CD14-positive monocyte (primary cell): ENCODE measurements around the gene UGT2B15. TPM values are rescaled to one million over a fixed set of nuclear protein-coding genes. Genes with fewer than 3 reads are reported as not detected.
"Not testable (repeated sequence)": the region's sequence is repeated elsewhere in the genome, so short reads cannot be mapped to it uniquely, and the experiment has no call there.

ENCODE experiments used
- DNase-seq, 3 donors: peaks; one replicate each; pipeline ENCODE4 v3.0.0-alpha.2; 2011 to 2022
- H2AFZ ChIP-seq: 2 replicates; pipeline ENCODE4 v1.6.0; 2012; ENCODE audit warnings: mild to moderate bottlenecking, low read depth, low read length, inconsistent platforms; ENCODE audit not compliant: insufficient read depth, poor library complexity, severe bottlenecking
- H3K27ac ChIP-seq, 2 donors: 1 replicate in 1 of 2; 2 replicates in 1 of 2; pipeline ENCODE4 v1.5.1; 2012 to 2013; ENCODE audit warnings: low read length in 2 of 2, control low read depth in 1 of 2, inconsistent platforms in 1 of 2, low read depth in 1 of 2, mild to moderate bottlenecking in 1 of 2
- H3K27me3 ChIP-seq, 2 donors: one replicate each; pipeline versions ENCODE4 v1.6.0 to v1.6.1; 2011 to 2013; ENCODE audit warnings: low read length in 2 of 2; ENCODE audit not compliant: control insufficient read depth in 2 of 2, insufficient read depth in 2 of 2
- H3K36me3 ChIP-seq, 2 donors: replicated peaks in 1 of 2; 1 replicate in 1 of 2; 2 replicates in 1 of 2; pipeline versions ENCODE4 v1.5.1 to v1.6.1; 2012 to 2013; ENCODE audit warnings: low read length in 2 of 2, control low read depth in 1 of 2, inconsistent platforms in 1 of 2, mild to moderate bottlenecking in 1 of 2; ENCODE audit not compliant: insufficient read depth in 2 of 2, control insufficient read depth in 1 of 2
- H3K4me1 ChIP-seq, 2 donors: 1 replicate in 1 of 2; 2 replicates in 1 of 2; pipeline versions ENCODE4 v1.5.1 to v1.6.1; 2012 to 2013; ENCODE audit warnings: low read length in 2 of 2, control low read depth in 1 of 2, inconsistent platforms in 1 of 2, mild to moderate bottlenecking in 1 of 2, moderate library complexity in 1 of 2; ENCODE audit not compliant: insufficient read depth in 2 of 2, control insufficient read depth in 1 of 2
- H3K4me2 ChIP-seq: replicated peaks from 2 replicates; pipeline ENCODE3; 2012; ENCODE audit warnings: low read length, moderate library complexity, mild to moderate bottlenecking; ENCODE audit not compliant: poor library complexity, severe bottlenecking; ENCODE audit errors: extremely low read depth
- H3K4me3 ChIP-seq, 3 experiments: fragments of 200-600 bp in 1 of 3; sonication (generic) in 1 of 3; replicated peaks in 1 of 3; 1 replicate in 2 of 3; 2 replicates in 1 of 3; pipeline ENCODE4 v1.5.1; 2011 to 2013; ENCODE audit warnings: low read length in 3 of 3, mild to moderate bottlenecking in 3 of 3, control low read depth in 2 of 3, low read depth in 2 of 3, inconsistent platforms in 1 of 3, moderate library complexity in 1 of 3
- H3K79me2 ChIP-seq: 2 replicates; pipeline ENCODE4 v1.6.0; 2012; ENCODE audit warnings: mild to moderate bottlenecking, control low read depth, inconsistent platforms, low read length, moderate library complexity; ENCODE audit not compliant: insufficient read depth
- H3K9ac ChIP-seq: 2 replicates; pipeline ENCODE4 v1.6.0; 2017; ENCODE audit warnings: low read length, mild to moderate bottlenecking; ENCODE audit not compliant: insufficient read depth, poor library complexity, severe bottlenecking
- H3K9me3 ChIP-seq, 2 donors: replicated peaks in 1 of 2; 1 replicate in 1 of 2; 2 replicates in 1 of 2; pipeline versions ENCODE4 v1.5.1 to v1.6.1; 2012 to 2013; ENCODE audit warnings: low read length in 2 of 2, control low read depth in 1 of 2; ENCODE audit not compliant: control insufficient read depth in 1 of 2, insufficient read depth in 1 of 2
- H4K20me1 ChIP-seq: 2 replicates; pipeline ENCODE4 v1.6.0; 2012; ENCODE audit warnings: mild to moderate bottlenecking, low read length, control low read depth, moderate library complexity; ENCODE audit not compliant: insufficient read depth
- H3K27ac Mint-ChIP-seq, 7 donors: one replicate each; pipeline ENCODE4 v1.8.0; 2020; ENCODE audit warnings: mild to moderate bottlenecking in 7 of 7, mixed read lengths in 7 of 7, moderate library complexity in 6 of 7, inconsistent platforms in 2 of 7
- H3K27me3 Mint-ChIP-seq, 3 donors: one replicate each; pipeline ENCODE4 v1.8.0; 2021 to 2022; ENCODE audit warnings: low read depth in 3 of 3, mild to moderate bottlenecking in 3 of 3, mixed read lengths in 3 of 3, moderate library complexity in 3 of 3, inconsistent platforms in 1 of 3
- H3K36me3 Mint-ChIP-seq, 2 donors: one replicate each; pipeline ENCODE4 v1.8.0; 2020; ENCODE audit warnings: mixed read lengths in 2 of 2, inconsistent platforms in 1 of 2, mild to moderate bottlenecking in 1 of 2
- H3K4me1 Mint-ChIP-seq: one replicate; pipeline ENCODE4 v1.8.0; 2020; ENCODE audit warnings: mild to moderate bottlenecking, mixed read lengths
- H3K4me3 Mint-ChIP-seq, 2 donors: one replicate each; pipeline ENCODE4 v1.8.0; 2020; ENCODE audit warnings: mild to moderate bottlenecking in 2 of 2, mixed read lengths in 2 of 2, moderate library complexity in 1 of 2
- H3K9me3 Mint-ChIP-seq, 7 donors: one replicate each; pipeline ENCODE4 v1.8.0; 2020 to 2022; ENCODE audit warnings: mixed read lengths in 7 of 7, mild to moderate bottlenecking in 6 of 7, moderate library complexity in 6 of 7, inconsistent platforms in 2 of 7
- WGBS: methylation state at CpG from one replicate; pipeline ENCODE4 v1.1.5; 2013; ENCODE audit warnings: missing lambda C conversion rate; ENCODE audit not compliant: insufficient coverage; 5-methylcytosine and 5-hydroxymethylcytosine counted together
- intact Hi-C, 2 donors: fragments of 100-400 bp; cut with micrococcal nuclease; formaldehyde crosslinking; loops; one replicate each; pipeline versions ENCODE4 v1.15.0 to v1.15.1; 2023
- polyA plus RNA-seq, 3 donors: library from polyadenylated mRNA; depleted of rRNA in 1 of 3; unstranded in 2 of 3; stranded (reverse) in 1 of 3; fragments of 300-500 nt in 2 of 3; fragments of >200 nt in 1 of 3; fragmentation: Illumina TruSeq in 2 of 3; gene quantifications; 1 replicate in 2 of 3; 2 replicates in 1 of 3; pipeline ENCODE4 v1.2.3, GENCODE V29; 2012 to 2021
- TF ChIP-seq, protein P1 (sequence below): fragments of 200-600 bp; IDR thresholded peaks from one replicate; pipeline ENCODE4 v1.8.0; 2022; ENCODE audit warnings: antibody characterized with exemption, mild to moderate bottlenecking

UGT2B15 gene
- polyA plus RNA-seq, 3 donors = not detected

DNA sequence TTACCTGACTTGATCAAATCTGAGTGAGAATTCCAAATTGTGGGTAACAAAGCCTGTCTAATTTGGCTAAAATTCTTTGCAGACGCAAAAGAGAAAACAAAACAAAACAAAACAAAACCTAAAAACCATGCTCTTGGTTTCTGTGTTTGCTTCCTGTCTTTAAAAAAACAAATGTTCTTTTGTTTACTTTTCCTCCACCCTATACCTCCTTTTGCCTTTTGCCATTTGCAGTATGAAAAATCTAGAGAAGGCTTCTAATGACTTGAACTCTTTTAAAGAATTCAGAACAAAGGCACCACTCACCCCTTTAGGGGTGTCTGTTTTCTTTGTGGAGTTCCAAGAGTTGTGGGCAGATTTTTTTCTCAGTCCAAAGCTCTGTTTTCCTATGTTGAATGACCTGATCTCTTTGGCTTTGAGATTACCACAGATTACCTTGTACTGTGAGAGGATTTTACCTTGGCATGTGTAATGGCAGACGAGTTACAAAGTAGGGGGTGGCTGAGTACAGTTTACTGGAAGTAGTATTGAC is 13.9 kb downstream of the UGT2B15 start:
- H3K79me2 ChIP-seq, H3K4me1 ChIP-seq, H3K9me3 ChIP-seq, H3K4me3 Mint-ChIP-seq, intact Hi-C loops, DNase-seq, H3K9me3 Mint-ChIP-seq, H3K27me3 Mint-ChIP-seq, H4K20me1 ChIP-seq, H3K4me3 ChIP-seq, H3K9ac ChIP-seq, H3K4me1 Mint-ChIP-seq, H2AFZ ChIP-seq, H3K27ac Mint-ChIP-seq, H3K27me3 ChIP-seq, H3K27ac ChIP-seq, H3K36me3 ChIP-seq, H3K36me3 Mint-ChIP-seq, H3K4me2 ChIP-seq: not testable (repeated sequence)
- WGBS = no CpG with 5 or more reads among the region's 2 CpGs

DNA sequence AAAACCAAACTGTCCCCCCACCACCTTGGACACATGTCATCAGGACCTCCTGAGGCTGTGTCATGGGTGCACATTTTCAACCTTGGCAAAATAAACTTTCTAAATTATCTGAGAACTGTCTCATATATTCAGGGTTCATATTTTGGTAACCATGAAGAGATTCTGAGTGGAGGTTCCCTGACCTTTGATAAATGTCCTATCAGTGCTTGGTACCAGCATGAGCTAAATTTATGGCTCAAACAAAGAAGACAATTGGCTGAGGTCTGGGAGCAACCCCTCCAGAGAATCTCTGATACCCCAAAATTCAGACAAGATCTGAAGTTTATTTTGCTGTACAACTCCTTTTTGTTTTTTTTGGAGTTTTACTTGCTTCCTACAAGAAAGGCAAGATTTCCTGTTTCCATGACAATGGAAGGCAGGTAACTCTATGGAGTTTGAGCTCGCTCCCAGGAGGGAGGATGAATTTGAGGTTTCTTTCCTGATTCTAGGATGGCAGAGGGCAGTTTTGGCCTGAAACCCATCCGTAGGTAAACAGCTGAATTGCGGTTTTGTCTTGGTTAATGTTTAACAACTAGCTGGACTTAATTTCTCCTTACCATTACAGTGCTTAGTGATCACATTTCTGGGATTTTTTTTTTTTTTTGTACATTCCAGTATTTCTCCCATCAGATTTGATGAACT is 14.5 kb downstream of the UGT2B15 start:
- H3K4me2 ChIP-seq = no peak overlapping the region
- TF ChIP-seq, protein P1, sequence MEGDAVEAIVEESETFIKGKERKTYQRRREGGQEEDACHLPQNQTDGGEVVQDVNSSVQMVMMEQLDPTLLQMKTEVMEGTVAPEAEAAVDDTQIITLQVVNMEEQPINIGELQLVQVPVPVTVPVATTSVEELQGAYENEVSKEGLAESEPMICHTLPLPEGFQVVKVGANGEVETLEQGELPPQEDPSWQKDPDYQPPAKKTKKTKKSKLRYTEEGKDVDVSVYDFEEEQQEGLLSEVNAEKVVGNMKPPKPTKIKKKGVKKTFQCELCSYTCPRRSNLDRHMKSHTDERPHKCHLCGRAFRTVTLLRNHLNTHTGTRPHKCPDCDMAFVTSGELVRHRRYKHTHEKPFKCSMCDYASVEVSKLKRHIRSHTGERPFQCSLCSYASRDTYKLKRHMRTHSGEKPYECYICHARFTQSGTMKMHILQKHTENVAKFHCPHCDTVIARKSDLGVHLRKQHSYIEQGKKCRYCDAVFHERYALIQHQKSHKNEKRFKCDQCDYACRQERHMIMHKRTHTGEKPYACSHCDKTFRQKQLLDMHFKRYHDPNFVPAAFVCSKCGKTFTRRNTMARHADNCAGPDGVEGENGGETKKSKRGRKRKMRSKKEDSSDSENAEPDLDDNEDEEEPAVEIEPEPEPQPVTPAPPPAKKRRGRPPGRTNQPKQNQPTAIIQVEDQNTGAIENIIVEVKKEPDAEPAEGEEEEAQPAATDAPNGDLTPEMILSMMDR = no peak
- no peak overlapping the region for H3K27ac Mint-ChIP-seq
- DNase-seq = no peak
- H3K9me3 ChIP-seq = no peaks in the 10 kb centered on the region
- no peak overlapping the region for H3K9ac ChIP-seq
- H3K9me3 Mint-ChIP-seq = peaks cover 0 to 3% (median 0%) of the 10 kb centered on the region in 7 donors
- H2AFZ ChIP-seq = no peak overlapping the region
- WGBS = no CpG with 5 or more reads among the region's 3 CpGs
- no peak overlapping the region for H3K4me3 Mint-ChIP-seq
- no peaks in the 10 kb centered on the region for H3K27me3 Mint-ChIP-seq
- H3K4me3 ChIP-seq = no peak overlapping the region
- H3K4me1 Mint-ChIP-seq = no peaks in the 10 kb centered on the region
- H3K27me3 ChIP-seq = no peaks in the 10 kb centered on the region
- H4K20me1 ChIP-seq = no peaks in the 10 kb centered on the region
- H3K36me3 ChIP-seq = no peaks in the 10 kb centered on the region
- H3K4me1 ChIP-seq = no peaks in the 10 kb centered on the region
- no peak overlapping the region for H3K27ac ChIP-seq
- no peaks in the 10 kb centered on the region for H3K36me3 Mint-ChIP-seq
- no peaks in the 10 kb centered on the region for H3K79me2 ChIP-seq
- intact Hi-C loops = no loop called here
